Measurements from ENCODE around the gene TDRD10. TPM values are rescaled to one million over a fixed set of nuclear protein-coding genes. Genes with fewer than 3 reads are reported as not detected.
A peak's percentile ranks its signal among the peaks of the same experiment; 100 is the strongest.

Gene TDRD10
- total RNA-seq, 2 experiments from 2014 or later: not detected

- intact Hi-C loops (cut with micrococcal nuclease): loop anchor here (5.0 kb wide), 1 partner anchor 261 kb away; no protein-coding TSS in a partner anchor
- Mint-ChIP-seq H3K4me3 (no peak overlapping the region), H3K27me3 (peaks cover 19% of the 10 kb centered on the region), H3K9me3 (no peaks in the 10 kb centered on the region), H3K4me1 (ENCODE audit: low read depth) (peaks cover 62% of the 10 kb centered on the region), H3K36me3 (no peaks in the 10 kb centered on the region), H3K27ac (peak overlapping the region; percentile 87)
- DNase-seq: no peak
- CTCF ChIA-PET: interaction anchor here (1.0 to 1.8 kb wide), 3 partner anchors 17 to 161 kb away, joined by 4 to 16 read pairs (median 4); no protein-coding TSS in a partner anchor
- POLR2A ChIA-PET: interaction anchor here (1.0 kb wide), 1 partner anchor 17 kb away, joined by 3 read pairs; no protein-coding TSS in a partner anchor
These were observed 5.6 kb upstream of the TDRD10 start for GRCh38 chr1:154496383-154496782.

- Mint-ChIP-seq H3K27me3 (peaks cover 20% of the 10 kb centered on the region), H3K36me3 (no peaks in the 10 kb centered on the region), H3K4me3 (peak overlapping the region; percentile 33), H3K4me1 (ENCODE audit: low read depth) (peaks cover 57% of the 10 kb centered on the region), H3K9me3 (no peaks in the 10 kb centered on the region), H3K27ac (peak overlapping the region; percentile 87)
- ChIA-PET POLR2A (interaction anchor here (0.7 to 1.0 kb wide), 4 partner anchors 16 to 58 kb away, joined by 3 to 5 read pairs (median 3); no protein-coding TSS in a partner anchor), CTCF (interaction anchor here (0.7 to 1.8 kb wide), 7 partner anchors 12 to 162 kb away, joined by 3 to 16 read pairs (median 4); no protein-coding TSS in a partner anchor)
- peak; percentile 40 for DNase-seq
- intact Hi-C loops (cut with micrococcal nuclease): loop anchor here (1.0 to 5.0 kb wide), 2 partner anchors 18 to 260 kb away; no protein-coding TSS in a partner anchor
These were observed 4.8 kb upstream of the TDRD10 start for GRCh38 chr1:154497026-154497806.

GRCh38 chr1:154499446-154499845 lies 2.6 kb upstream of the TDRD10 start:
- H3K27ac Mint-ChIP-seq: no peak overlapping the region

GRCh38 chr1:154500533-154500932 lies 1.5 kb upstream of the TDRD10 start:
- no peak overlapping the region for H3K4me3 Mint-ChIP-seq
- no peak for DNase-seq
- no peak overlapping the region for H3K27ac Mint-ChIP-seq
- intact Hi-C loops (cut with micrococcal nuclease): no loop called here
- CTCF ChIA-PET: interaction anchor here (0.8 to 1.6 kb wide), 5 partner anchors 9 to 166 kb away, joined by 3 to 8 read pairs (median 3); no protein-coding TSS in a partner anchor
- H3K9me3 Mint-ChIP-seq: no peaks in the 10 kb centered on the region
- no peaks in the 10 kb centered on the region for H3K36me3 Mint-ChIP-seq
- POLR2A ChIA-PET: no interaction called here
- peaks cover 37% of the 10 kb centered on the region for H3K4me1 Mint-ChIP-seq (ENCODE audit: low read depth)
- H3K27me3 Mint-ChIP-seq: peaks cover 42% of the 10 kb centered on the region

More at GRCh38 chr1:154499446-154499845, 2.6 kb upstream of the TDRD10 start:
- ChIA-PET CTCF (interaction anchor here (1.0 kb wide), 1 partner anchor 47 kb away, joined by 3 read pairs; no protein-coding TSS in a partner anchor), POLR2A (no interaction called here)
- peaks cover 34% of the 10 kb centered on the region for H3K27me3 Mint-ChIP-seq
- intact Hi-C loops (cut with micrococcal nuclease): loop anchor here (5.0 kb wide), 1 partner anchor 258 kb away; no protein-coding TSS in a partner anchor
- no peaks in the 10 kb centered on the region for H3K36me3 Mint-ChIP-seq
- peak; percentile 29 for DNase-seq
- H3K4me3 Mint-ChIP-seq: no peak overlapping the region
- peaks cover 39% of the 10 kb centered on the region for H3K4me1 Mint-ChIP-seq (ENCODE audit: low read depth)
- no peaks in the 10 kb centered on the region for H3K9me3 Mint-ChIP-seq

- Mint-ChIP-seq H3K27me3 (peaks cover 46% of the 10 kb centered on the region), H3K4me3 (no peak overlapping the region), H3K4me1 (ENCODE audit: low read depth) (peaks cover 31% of the 10 kb centered on the region), H3K27ac (no peak overlapping the region), H3K36me3 (no peaks in the 10 kb centered on the region), H3K9me3 (peaks cover 2% of the 10 kb centered on the region)
- POLR2A ChIA-PET: interaction anchor here (0.7 kb wide), 1 partner anchor 435 kb away, joined by 3 read pairs; the partner anchor contains the start of gene PMVK
- intact Hi-C loops (cut with micrococcal nuclease): no loop called here
- DNase-seq: no peak
- CTCF ChIA-PET: interaction anchor here (0.8 to 1.6 kb wide), 4 partner anchors 10 to 45 kb away, joined by 3 to 8 read pairs (median 4); no protein-coding TSS in a partner anchor
These were observed 475 bp upstream of the TDRD10 start for GRCh38 chr1:154501423-154502065.

- CTCF ChIA-PET: no interaction called here
- no peak for DNase-seq
- H3K4me3 Mint-ChIP-seq: peak overlapping the region; percentile 41
These were observed 711 bp downstream of the TDRD10 start for GRCh38 chr1:154502744-154503115.

GRCh38 chr1:154503898-154504297 lies 1.9 kb downstream of the TDRD10 start:
- Mint-ChIP-seq H3K4me1 (ENCODE audit: low read depth) (peaks cover 15% of the 10 kb centered on the region), H3K4me3 (no peak overlapping the region), H3K9me3 (peaks cover 2% of the 10 kb centered on the region), H3K27ac (no peak overlapping the region), H3K27me3 (peaks cover 64% of the 10 kb centered on the region), H3K36me3 (no peaks in the 10 kb centered on the region)
- CTCF ChIA-PET: no interaction called here
- POLR2A ChIA-PET: no interaction called here
- intact Hi-C loops (cut with micrococcal nuclease): no loop called here
- DNase-seq: no peak

More at GRCh38 chr1:154502744-154503115, 711 bp downstream of the TDRD10 start:
- Mint-ChIP-seq H3K27me3 (peaks cover 55% of the 10 kb centered on the region), H3K36me3 (no peaks in the 10 kb centered on the region), H3K27ac (no peak overlapping the region), H3K9me3 (peaks cover 2% of the 10 kb centered on the region), H3K4me1 (ENCODE audit: low read depth) (peaks cover 23% of the 10 kb centered on the region)
- POLR2A ChIA-PET: no interaction called here
- intact Hi-C loops (cut with micrococcal nuclease): no loop called here

- ChIA-PET POLR2A (interaction anchor here (0.9 kb wide), 1 partner anchor 16 kb away, joined by 3 read pairs; no protein-coding TSS in a partner anchor), CTCF (interaction anchor here (1.7 kb wide), 1 partner anchor 33 kb away, joined by 9 read pairs; no protein-coding TSS in a partner anchor)
- Mint-ChIP-seq H3K4me3 (no peak overlapping the region), H3K27ac (no peak overlapping the region), H3K27me3 (peaks cover 30% of the 10 kb centered on the region), H3K36me3 (no peaks in the 10 kb centered on the region), H3K9me3 (no peaks in the 10 kb centered on the region), H3K4me1 (ENCODE audit: low read depth) (no peaks in the 10 kb centered on the region)
- intact Hi-C loops (cut with micrococcal nuclease): no loop called here
- DNase-seq: no peak
These were observed 10.7 kb downstream of the TDRD10 start for GRCh38 chr1:154512760-154513159.

GRCh38 chr1:154514066-154514553 lies 12.1 kb downstream of the TDRD10 start:
- Mint-ChIP-seq H3K4me1 (ENCODE audit: low read depth) (no peaks in the 10 kb centered on the region), H3K27ac (no peak overlapping the region), H3K4me3 (no peak overlapping the region), H3K27me3 (peaks cover 22% of the 10 kb centered on the region), H3K9me3 (no peaks in the 10 kb centered on the region), H3K36me3 (no peaks in the 10 kb centered on the region)
- no peak for DNase-seq
- intact Hi-C loops (cut with micrococcal nuclease): no loop called here
- CTCF ChIA-PET: no interaction called here
- POLR2A ChIA-PET: no interaction called here

- H3K4me1 Mint-ChIP-seq (ENCODE audit: low read depth): peaks cover 5% of the 10 kb centered on the region
- intact Hi-C loops (cut with micrococcal nuclease): no loop called here
- no peak for DNase-seq
- H3K27me3 Mint-ChIP-seq: peaks cover 11% of the 10 kb centered on the region
- no peaks in the 10 kb centered on the region for H3K36me3 Mint-ChIP-seq
- ChIA-PET CTCF (interaction anchor here (0.6 kb wide), 1 partner anchor 97 kb away, joined by 3 read pairs; no protein-coding TSS in a partner anchor), POLR2A (interaction anchor here (0.6 kb wide), 1 partner anchor 78 kb away, joined by 3 read pairs; no protein-coding TSS in a partner anchor)
- no peaks in the 10 kb centered on the region for H3K9me3 Mint-ChIP-seq
- H3K4me3 Mint-ChIP-seq: no peak overlapping the region
- H3K27ac Mint-ChIP-seq: no peak overlapping the region
These were observed 15.6 kb downstream of the TDRD10 start for GRCh38 chr1:154517661-154518060.

GRCh38 chr1:154519591-154519991 lies 17.6 kb downstream of the TDRD10 start:
- POLR2A ChIA-PET: no interaction called here
- H3K27me3 Mint-ChIP-seq: peaks cover 9% of the 10 kb centered on the region
- CTCF ChIA-PET: interaction anchor here (1.8 kb wide), 1 partner anchor 38 kb away, joined by 4 read pairs; no protein-coding TSS in a partner anchor
- H3K4me3 Mint-ChIP-seq: no peak overlapping the region
- intact Hi-C loops (cut with micrococcal nuclease): no loop called here
- no peaks in the 10 kb centered on the region for H3K9me3 Mint-ChIP-seq
- no peaks in the 10 kb centered on the region for H3K36me3 Mint-ChIP-seq
- no peak overlapping the region for H3K27ac Mint-ChIP-seq
- no peak for DNase-seq
- peaks cover 5% of the 10 kb centered on the region for H3K4me1 Mint-ChIP-seq (ENCODE audit: low read depth)

Data from activated CD4-positive, alpha-beta memory T cell treated with anti-CD3 and anti-CD28 coated beads for 36 hours (primary cell).